HEK293 (cell line): ENCODE data around the gene ARHGAP23.

Experiments used
- CTCF ChIA-PET: fragments of 350-600 bp; formaldehyde crosslinking; extraction: SDS; loops from one replicate; lab custom pipeline; 2021; ENCODE audit warnings: antibody characterized with exemption; lab: Yijun Ruan, JAX
- POLR2A ChIA-PET: fragments of 300-600 bp; formaldehyde crosslinking; extraction: SDS; loops from one replicate; lab custom pipeline; 2020; ENCODE audit warnings: antibody characterized with exemption, inconsistent platforms; lab: Yijun Ruan, JAX
- H3K27ac ChIP-seq: fragments of 200-500 bp; sonication (Bioruptor generic); 2 replicates; pipeline ENCODE4 v1.5.1; 2014; ENCODE audit warnings: low read depth, low read length, control low read depth, inconsistent platforms; ENCODE audit errors: extremely low read depth
- H3K36me3 ChIP-seq, 2 experiments: fragments of 200-500 bp in 1 of 2; sonication (Bioruptor generic) in 1 of 2; 1 replicate in 1 of 2; 2 replicates in 1 of 2; pipeline ENCODE4 v1.5.1; 2014 to 2017; ENCODE audit warnings: inconsistent platforms in 2 of 2, low read length in 2 of 2; ENCODE audit not compliant: control insufficient read depth in 2 of 2, insufficient read depth in 1 of 2
- H3K4me1 ChIP-seq: fragments of 200-500 bp; sonication (Bioruptor generic); 2 replicates; pipeline ENCODE4 v1.5.1; 2014; ENCODE audit warnings: mild to moderate bottlenecking, low read length, inconsistent platforms; ENCODE audit not compliant: control insufficient read depth, insufficient read depth
- H3K4me3 ChIP-seq: 2 replicates; pipeline ENCODE4 v1.5.1; 2011; ENCODE audit warnings: low read depth, mild to moderate bottlenecking, control low read depth, low read length, moderate library complexity
- H3K9me3 ChIP-seq: fragments of 200-500 bp; sonication (Bioruptor generic); 2 replicates; pipeline ENCODE4 v1.5.1; 2014; ENCODE audit warnings: low read depth, low read length, inconsistent platforms; ENCODE audit not compliant: control insufficient read depth, insufficient read depth
- EGR2 ChIP-seq: fragments of 450-650 bp; formaldehyde crosslinking; IDR thresholded peaks from 2 replicates; pipeline ENCODE4 v1.5.1; 2016; ENCODE audit warnings: low read depth, missing biosample characterization, missing genetic modification characterization
- FEZF1 ChIP-seq: fragments of 450-650 bp; formaldehyde crosslinking; IDR thresholded peaks from 2 replicates; pipeline ENCODE4 v1.5.1; 2016; ENCODE audit warnings: missing biosample characterization, missing genetic modification characterization
- KLF1 ChIP-seq: fragments of 450-650 bp; formaldehyde crosslinking; IDR thresholded peaks from 2 replicates; pipeline ENCODE4 v1.5.1; 2016; ENCODE audit warnings: missing biosample characterization, missing genetic modification characterization
- PATZ1 ChIP-seq: fragments of 450-650 bp; formaldehyde crosslinking; IDR thresholded peaks from 2 replicates; pipeline ENCODE4 v1.5.1; 2016; ENCODE audit warnings: missing biosample characterization, missing genetic modification characterization
- PBX3 ChIP-seq: sonication (generic); formaldehyde crosslinking; IDR thresholded peaks from 2 replicates; pipeline ENCODE4 v1.8.1; 2022; ENCODE audit warnings: mild to moderate bottlenecking, moderate library complexity, missing genetic modification reagents
- PRDM2 ChIP-seq: fragments of 450-650 bp; formaldehyde crosslinking; IDR thresholded peaks from 2 replicates; pipeline ENCODE4 v1.5.1; 2016; ENCODE audit warnings: missing biosample characterization, missing genetic modification characterization, borderline replicate concordance
- PRDM6 ChIP-seq: fragments of 450-650 bp; formaldehyde crosslinking; IDR thresholded peaks from 2 replicates; pipeline ENCODE4 v1.5.1; 2017; ENCODE audit warnings: missing biosample characterization, missing genetic modification characterization
- SCRT2 ChIP-seq: fragments of 450-650 bp; formaldehyde crosslinking; IDR thresholded peaks from 2 replicates; pipeline ENCODE4 v1.5.1; 2016; ENCODE audit warnings: missing biosample characterization, missing genetic modification characterization
- ZBTB20 ChIP-seq: fragments of 450-650 bp; formaldehyde crosslinking; IDR thresholded peaks from 2 replicates; pipeline ENCODE4 v1.5.1; 2016; ENCODE audit warnings: missing biosample characterization, missing genetic modification characterization
- ZBTB21 ChIP-seq: fragments of 450-650 bp; formaldehyde crosslinking; IDR thresholded peaks from 2 replicates; pipeline ENCODE4 v1.5.1; 2017; ENCODE audit warnings: missing biosample characterization, missing genetic modification characterization
- ZFHX2 ChIP-seq: fragments of 450-650 bp; formaldehyde crosslinking; conservative IDR thresholded peaks from 2 replicates; pipeline ENCODE4 v1.5.1; 2016; ENCODE audit warnings: missing biosample characterization, missing genetic modification characterization
- ZNF138 ChIP-seq: fragments of 450-650 bp; formaldehyde crosslinking; IDR thresholded peaks from 2 replicates; pipeline ENCODE4 v1.5.1; 2016; ENCODE audit warnings: missing biosample characterization, missing genetic modification characterization, borderline replicate concordance
- ZNF221 ChIP-seq: fragments of 450-650 bp; formaldehyde crosslinking; IDR thresholded peaks from 2 replicates; pipeline ENCODE4 v1.5.1; 2017; ENCODE audit warnings: missing biosample characterization, missing genetic modification characterization, borderline replicate concordance
- ZNF280D ChIP-seq: fragments of 450-650 bp; formaldehyde crosslinking; IDR thresholded peaks from 2 replicates; pipeline ENCODE4 v1.5.1; 2016; ENCODE audit warnings: missing biosample characterization, missing genetic modification characterization
- ZNF555 ChIP-seq: fragments of 450-650 bp; formaldehyde crosslinking; conservative IDR thresholded peaks from 2 replicates; pipeline ENCODE4 v1.5.1; 2017; ENCODE audit warnings: missing biosample characterization, mild to moderate bottlenecking, missing genetic modification characterization, inconsistent platforms
- ZNF670 ChIP-seq: fragments of 450-650 bp; formaldehyde crosslinking; IDR thresholded peaks from 2 replicates; pipeline ENCODE4 v1.5.1; 2016; ENCODE audit warnings: missing biosample characterization, missing genetic modification characterization, low read depth
- ZSCAN4 ChIP-seq: fragments of 450-650 bp; formaldehyde crosslinking; IDR thresholded peaks from 2 replicates; pipeline ENCODE4 v1.5.1; 2017; ENCODE audit warnings: missing biosample characterization, missing genetic modification characterization

Gene ARHGAP23

GRCh38 chr17:38449364-38449763 lies 21.1 kb downstream of the ARHGAP23 start:
- peak; percentile 35; the same call in 1 of the 2 replicates for TF ChIP-seq ZFHX2 (tag by site-specific recombination)
- peak; percentile 83 for TF ChIP-seq KLF1 (tag by site-specific recombination)
- TF ChIP-seq PATZ1: no peak
- peak; percentile 52 for TF ChIP-seq SCRT2 (tag by site-specific recombination)
- ChIA-PET POLR2A (no interaction called here), CTCF (interaction anchor here (0.6 to 1.5 kb wide), 4 partner anchors 23 to 726 kb away, joined by 3 to 6 read pairs (median 4); no protein-coding TSS in a partner anchor)
- Histone ChIP-seq H3K9me3 (no peaks in the 10 kb centered on the region), H3K4me3 (no peak overlapping the region), H3K27ac (no peak overlapping the region), H3K4me1 (peaks cover 4% of the 10 kb centered on the region), H3K36me3 (no peaks in the 10 kb centered on the region)

GRCh38 chr17:38450557-38451029 lies 22.3 kb downstream of the ARHGAP23 start:
- CTCF ChIA-PET: interaction anchor here (0.7 to 2.6 kb wide), 7 partner anchors 24 to 1825 kb away, joined by 3 to 9 read pairs (median 4); no protein-coding TSS in a partner anchor
- POLR2A ChIA-PET: interaction anchor here (1.7 kb wide), 1 partner anchor 9 kb away, joined by 8 read pairs; no protein-coding TSS in a partner anchor
- no peak for TF ChIP-seq ZNF670 (tag by site-specific recombination)
- TF ChIP-seq ZNF555: no peak
- no peak for TF ChIP-seq ZNF138 (tag by site-specific recombination)
- no peak for TF ChIP-seq EGR2
- TF ChIP-seq ZSCAN4 (tag by site-specific recombination): no peak
- no peak for TF ChIP-seq ZBTB20 (tag by site-specific recombination)
- TF ChIP-seq ZBTB21: no peak
- TF ChIP-seq PRDM6 (tag by site-specific recombination): no peak
- no peak for TF ChIP-seq ZNF280D (tag by site-specific recombination)
- no peak for TF ChIP-seq ZNF221
- TF ChIP-seq FEZF1 (tag by site-specific recombination): no peak
- no peak for TF ChIP-seq PRDM2 (tag by site-specific recombination)
- no peak for TF ChIP-seq PBX3 (CRISPR knock-in tag)

More at GRCh38 chr17:38450557-38451029, 22.3 kb downstream of the ARHGAP23 start:
- peaks cover 9% of the 10 kb centered on the region for H3K4me1 ChIP-seq
- no peak overlapping the region for H3K4me3 ChIP-seq
- H3K36me3 ChIP-seq: no peaks in the 10 kb centered on the region
- no peak overlapping the region for H3K27ac ChIP-seq
- no peaks in the 10 kb centered on the region for H3K9me3 ChIP-seq
